Lower lobe of right lung (tissue), 2 donors: ENCODE data around the gene SELENOK. TPM values are rescaled to one million over a fixed set of nuclear protein-coding genes. Genes with fewer than 3 reads are reported as not detected.

ENCODE experiments used
- ATAC-seq, 2 donors: fragments of 200-7000 bp; cut with Tn5 transposase; one replicate each; pipeline ENCODE4 v1.9.1; 2020 to 2022; ENCODE audit warnings: mild to moderate bottlenecking in 2 of 2, moderate library complexity in 2 of 2
- DNase-seq: peaks from one replicate; pipeline ENCODE4 v3.0.0-alpha.2; 2020
- H3K27ac ChIP-seq: fragments of 200-600 bp; one replicate; pipeline ENCODE4 v1.8.0; 2022
- H3K27me3 ChIP-seq: fragments of 200-600 bp; one replicate; pipeline ENCODE4 v1.8.0; 2022; ENCODE audit warnings: low read depth
- H3K36me3 ChIP-seq: fragments of 200-600 bp; one replicate; pipeline ENCODE4 v1.8.0; 2022; ENCODE audit warnings: mild to moderate bottlenecking
- H3K4me1 ChIP-seq: fragments of 200-600 bp; one replicate; pipeline ENCODE4 v1.8.0; 2022
- H3K4me3 ChIP-seq: fragments of 200-600 bp; one replicate; pipeline ENCODE4 v1.8.0; 2022; ENCODE audit warnings: mild to moderate bottlenecking
- H3K9me3 ChIP-seq: fragments of 200-600 bp; one replicate; pipeline ENCODE4 v1.8.0; 2022
- intact Hi-C: fragments of 100-400 bp; cut with DNase I; formaldehyde crosslinking; loops from one replicate; pipeline ENCODE4 v1.11.0; 2022
- long read RNA-seq: library from polyadenylated mRNA; unstranded; transcript quantifications from one replicate; pipeline ENCODE4 v2.0.0, GENCODE V29; 2021
- total RNA-seq: library from RNA; stranded (reverse); fragmentation: NEBNext Ultra II Directional; extraction: Animal tissue kit (Norgen Biotek cat#: 25700); gene quantifications from one replicate; pipeline ENCODE4 v1.2.1, GENCODE V29; 2021
- TF ChIP-seq, protein P1 (sequence below): fragments of 200-600 bp; IDR thresholded peaks from one replicate; pipeline ENCODE4 v1.8.0; 2022; ENCODE audit warnings: antibody characterized with exemption, mild to moderate bottlenecking
- donor health status: DM: no; HTN: yes; CAD: no; lungs with severe emphysema.

Gene SELENOK
- 38.7 TPM for total RNA-seq
- long read RNA-seq, transcript SELENOK-204 (5 exons, 1,633 nt), result major isoform, 57 of 66 reads
- long read RNA-seq, partial matches to known transcripts, result 9 of 66 reads
- long read RNA-seq, other reads (novel, unspliced or antisense), result 0 of 66 reads

DNA sequence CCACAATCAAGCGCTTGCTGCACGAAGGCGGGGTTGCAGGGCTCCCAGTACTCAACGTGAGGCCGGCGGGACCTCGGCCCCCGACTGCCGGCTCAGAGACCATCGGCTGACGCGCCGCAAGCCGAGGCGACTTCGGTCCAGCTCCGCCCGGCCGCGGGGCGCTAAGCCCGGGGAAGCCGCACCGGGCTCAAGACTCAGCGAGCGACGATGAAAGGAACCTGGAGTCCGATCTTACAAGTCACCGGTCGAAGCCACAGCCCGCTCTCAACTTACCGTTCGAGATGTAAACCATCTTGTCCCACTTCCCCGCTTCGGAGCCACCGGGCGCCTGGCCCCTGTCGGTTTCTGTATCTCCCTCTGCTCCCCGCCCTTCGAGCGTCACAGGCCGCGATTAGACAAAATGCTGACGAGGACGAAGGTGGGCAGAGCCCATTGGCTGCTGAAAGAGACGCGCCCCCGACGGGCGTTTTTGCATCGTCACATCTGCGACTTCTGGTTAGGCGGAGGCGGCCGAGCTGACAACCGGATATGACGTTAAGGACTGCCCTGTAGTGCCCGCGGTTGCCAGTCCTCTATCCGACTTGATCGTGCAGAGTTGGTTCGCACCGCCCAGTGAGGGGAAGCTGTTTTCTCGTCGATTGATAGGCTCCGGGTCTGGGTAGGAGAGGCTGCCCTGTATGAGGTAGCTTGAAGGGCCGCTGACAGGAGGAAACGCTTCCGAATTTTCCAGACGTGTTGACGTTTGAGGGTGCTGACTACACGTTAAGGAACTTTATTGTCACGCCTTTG, at the start of gene SELENOK:
TSS of gene SELENOK (minus strand) at position 363 of the 789 bp plus-strand sequence.
- Histone ChIP-seq H3K36me3 (peaks cover 14% of the 10 kb centered on the region), H3K27me3 (no peaks in the 10 kb centered on the region), H3K9me3 (no peaks in the 10 kb centered on the region), H3K4me3 (peak within 1 kb of the TSS; percentile 81), H3K27ac (peak within 1 kb of the TSS; percentile 94), H3K4me1 (peaks cover 23% of the 10 kb centered on the region)
- ATAC-seq (peak; percentile 98 to 99), DNase-seq (peak; percentile 100)
- intact Hi-C loops, result no loop called here
- TF ChIP-seq, protein P1, sequence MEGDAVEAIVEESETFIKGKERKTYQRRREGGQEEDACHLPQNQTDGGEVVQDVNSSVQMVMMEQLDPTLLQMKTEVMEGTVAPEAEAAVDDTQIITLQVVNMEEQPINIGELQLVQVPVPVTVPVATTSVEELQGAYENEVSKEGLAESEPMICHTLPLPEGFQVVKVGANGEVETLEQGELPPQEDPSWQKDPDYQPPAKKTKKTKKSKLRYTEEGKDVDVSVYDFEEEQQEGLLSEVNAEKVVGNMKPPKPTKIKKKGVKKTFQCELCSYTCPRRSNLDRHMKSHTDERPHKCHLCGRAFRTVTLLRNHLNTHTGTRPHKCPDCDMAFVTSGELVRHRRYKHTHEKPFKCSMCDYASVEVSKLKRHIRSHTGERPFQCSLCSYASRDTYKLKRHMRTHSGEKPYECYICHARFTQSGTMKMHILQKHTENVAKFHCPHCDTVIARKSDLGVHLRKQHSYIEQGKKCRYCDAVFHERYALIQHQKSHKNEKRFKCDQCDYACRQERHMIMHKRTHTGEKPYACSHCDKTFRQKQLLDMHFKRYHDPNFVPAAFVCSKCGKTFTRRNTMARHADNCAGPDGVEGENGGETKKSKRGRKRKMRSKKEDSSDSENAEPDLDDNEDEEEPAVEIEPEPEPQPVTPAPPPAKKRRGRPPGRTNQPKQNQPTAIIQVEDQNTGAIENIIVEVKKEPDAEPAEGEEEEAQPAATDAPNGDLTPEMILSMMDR, result no peak

DNA sequence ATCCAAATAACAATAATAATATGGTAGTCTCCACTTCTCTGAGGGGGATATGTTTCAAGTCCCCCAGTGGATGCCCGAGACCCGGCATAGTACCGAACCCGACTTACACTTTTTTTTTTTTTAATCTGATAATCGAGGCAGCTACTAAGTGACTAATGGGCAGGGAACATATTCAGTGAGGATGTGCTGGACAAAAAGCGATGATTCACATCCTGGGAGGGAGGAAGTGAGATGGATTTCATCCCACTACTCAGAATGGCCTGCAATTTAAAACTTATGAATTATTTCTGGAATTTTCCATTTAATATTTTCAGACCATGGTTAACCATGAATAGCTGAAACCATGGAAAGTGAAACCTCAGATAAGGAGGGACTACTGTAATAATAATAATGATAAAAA, 49.5 kb upstream of the SELENOK start:
- TF ChIP-seq, protein P1, result no peak

DNA sequence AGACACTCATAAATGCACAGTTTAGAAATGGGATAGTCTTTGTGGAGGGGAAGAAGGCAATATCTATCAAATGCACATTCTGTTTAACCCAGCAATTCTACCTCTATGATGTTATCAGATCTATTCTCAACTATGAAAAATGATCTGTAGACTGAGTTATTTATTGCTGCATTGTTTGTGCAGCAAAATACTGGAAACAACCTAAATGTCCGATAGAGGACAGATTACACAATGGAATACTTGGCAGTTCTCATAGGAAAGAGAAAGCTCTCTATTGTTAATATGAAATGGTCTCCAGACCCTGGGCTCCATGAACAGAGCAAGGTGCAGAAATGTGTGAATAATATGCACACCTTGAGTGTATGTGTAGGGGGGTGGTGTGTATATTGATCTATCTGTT, 49.0 kb upstream of the SELENOK start:
- ATAC-seq, result no peak
- no peaks in the 10 kb centered on the region for H3K4me1 ChIP-seq
- no peak for DNase-seq
- H3K27me3 ChIP-seq, result peaks cover 9% of the 10 kb centered on the region
- TF ChIP-seq, protein P1, result no peak
- H3K27ac ChIP-seq, result no peak overlapping the region
- no peak overlapping the region for H3K4me3 ChIP-seq
- H3K36me3 ChIP-seq, result no peaks in the 10 kb centered on the region
- intact Hi-C loops, result no loop called here
- H3K9me3 ChIP-seq, result peaks cover 3% of the 10 kb centered on the region

More for the DNA sequence above, 49.5 kb upstream of the SELENOK start:
- no peak overlapping the region for H3K4me3 ChIP-seq
- intact Hi-C loops, result no loop called here
- no peak for DNase-seq
- H3K4me1 ChIP-seq, result no peaks in the 10 kb centered on the region
- no peak for ATAC-seq
- peaks cover 6% of the 10 kb centered on the region for H3K9me3 ChIP-seq
- peaks cover 9% of the 10 kb centered on the region for H3K27me3 ChIP-seq
- no peak overlapping the region for H3K27ac ChIP-seq
- no peaks in the 10 kb centered on the region for H3K36me3 ChIP-seq

DNA sequence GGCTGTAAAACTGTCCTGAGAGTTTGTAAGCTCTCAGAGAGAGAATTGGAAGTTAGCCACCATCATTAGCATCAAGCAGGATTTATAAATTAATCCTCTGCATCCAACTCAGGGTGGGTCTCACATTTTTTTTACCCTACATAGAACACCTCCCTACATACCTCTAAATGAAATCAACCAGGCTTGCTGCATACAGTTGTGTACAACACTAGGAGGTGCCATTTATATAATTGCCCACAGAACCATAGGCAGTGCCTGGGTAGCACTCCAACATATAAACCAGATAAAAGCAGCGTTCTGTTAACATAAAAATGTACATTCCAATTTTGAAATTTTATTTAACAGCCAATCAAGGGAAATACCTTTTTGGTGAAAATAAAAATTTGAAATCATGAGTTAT, 48.2 kb upstream of the SELENOK start:
- H3K27ac ChIP-seq, result no peak overlapping the region
- peaks cover 9% of the 10 kb centered on the region for H3K27me3 ChIP-seq
- H3K4me3 ChIP-seq, result no peak overlapping the region
- intact Hi-C loops, result no loop called here
- TF ChIP-seq, protein P1, result no peak
- ATAC-seq (no peak), DNase-seq (no peak)
- no peaks in the 10 kb centered on the region for H3K4me1 ChIP-seq
- peaks cover 10% of the 10 kb centered on the region for H3K9me3 ChIP-seq
- H3K36me3 ChIP-seq, result no peaks in the 10 kb centered on the region

DNA sequence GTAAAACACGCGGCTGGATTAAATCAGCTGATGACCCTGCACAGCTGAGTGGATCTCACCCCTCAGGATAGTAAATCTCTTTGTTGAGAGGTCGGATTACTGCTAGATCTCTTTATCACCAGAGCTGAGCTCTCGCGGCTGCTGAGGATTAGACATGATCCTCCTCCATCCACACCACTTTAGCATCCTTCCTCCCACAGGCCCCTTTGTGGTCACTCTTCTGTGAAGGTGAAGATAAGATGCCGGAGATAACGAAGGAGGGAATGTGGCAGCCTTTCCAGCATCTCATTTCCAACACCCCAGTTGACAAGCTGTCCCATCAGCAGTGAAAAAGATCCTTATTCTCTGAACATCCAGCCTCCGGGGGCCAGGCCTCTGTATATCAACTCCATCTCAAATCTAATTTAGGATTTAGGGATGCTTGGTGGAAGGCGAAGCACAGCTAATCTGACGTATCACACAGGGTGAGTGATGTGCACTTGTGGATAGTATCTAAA, 47.5 kb upstream of the SELENOK start:
- H3K4me1 ChIP-seq, result no peaks in the 10 kb centered on the region
- ATAC-seq (no peak), DNase-seq (no peak)
- intact Hi-C loops, result no loop called here
- TF ChIP-seq, protein P1, result no peak
- no peaks in the 10 kb centered on the region for H3K36me3 ChIP-seq
- peaks cover 10% of the 10 kb centered on the region for H3K9me3 ChIP-seq
- no peak overlapping the region for H3K27ac ChIP-seq
- H3K27me3 ChIP-seq, result peaks cover 9% of the 10 kb centered on the region
- H3K4me3 ChIP-seq, result no peak overlapping the region
